ENCODE data around the gene POLR2F. TPM values are rescaled to one million over a fixed set of nuclear protein-coding genes. Genes with fewer than 3 reads are reported as not detected.

Gene POLR2F
- total RNA-seq, 4 donors from 2014 or later, result 31.7 to 56.1 (median 46.9) TPM

DNA sequence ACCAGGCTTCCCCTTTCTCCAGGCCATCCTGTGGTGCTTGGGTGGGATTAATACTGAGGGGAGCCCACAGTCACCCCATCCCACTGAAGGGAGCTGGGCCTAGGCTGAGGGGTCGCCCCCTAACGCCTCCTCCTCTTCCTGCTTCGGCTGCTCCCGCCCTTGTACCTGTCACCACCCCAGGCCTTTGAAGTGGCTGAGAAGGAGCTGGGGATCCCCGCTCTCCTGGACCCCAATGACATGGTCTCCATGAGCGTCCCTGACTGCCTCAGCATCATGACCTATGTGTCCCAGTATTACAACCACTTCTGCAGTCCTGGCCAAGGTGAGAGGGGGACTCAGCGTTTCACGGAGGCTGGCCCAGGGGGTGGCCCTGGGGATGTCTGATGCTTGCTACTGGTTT is 41.3 kb upstream of the POLR2F start:
- H3K27me3 ChIP-seq, result no peaks in the 10 kb centered on the region
- H3K36me3 ChIP-seq, result peaks cover 13 to 84% (median 32%) of the 10 kb centered on the region in 3 donors
- 73 to 89% methylated on average over 8 of the region's 8 CpGs for WGBS, 2 donors
- H3K4me3 ChIP-seq, result no peak overlapping the region
- intact Hi-C loops (cut with DNase I), result no loop called here
- no peak for DNase-seq
- no peak for TF ChIP-seq POLR2A (IDR thresholded peaks at IDR 0.05)
- TF ChIP-seq, protein P1, sequence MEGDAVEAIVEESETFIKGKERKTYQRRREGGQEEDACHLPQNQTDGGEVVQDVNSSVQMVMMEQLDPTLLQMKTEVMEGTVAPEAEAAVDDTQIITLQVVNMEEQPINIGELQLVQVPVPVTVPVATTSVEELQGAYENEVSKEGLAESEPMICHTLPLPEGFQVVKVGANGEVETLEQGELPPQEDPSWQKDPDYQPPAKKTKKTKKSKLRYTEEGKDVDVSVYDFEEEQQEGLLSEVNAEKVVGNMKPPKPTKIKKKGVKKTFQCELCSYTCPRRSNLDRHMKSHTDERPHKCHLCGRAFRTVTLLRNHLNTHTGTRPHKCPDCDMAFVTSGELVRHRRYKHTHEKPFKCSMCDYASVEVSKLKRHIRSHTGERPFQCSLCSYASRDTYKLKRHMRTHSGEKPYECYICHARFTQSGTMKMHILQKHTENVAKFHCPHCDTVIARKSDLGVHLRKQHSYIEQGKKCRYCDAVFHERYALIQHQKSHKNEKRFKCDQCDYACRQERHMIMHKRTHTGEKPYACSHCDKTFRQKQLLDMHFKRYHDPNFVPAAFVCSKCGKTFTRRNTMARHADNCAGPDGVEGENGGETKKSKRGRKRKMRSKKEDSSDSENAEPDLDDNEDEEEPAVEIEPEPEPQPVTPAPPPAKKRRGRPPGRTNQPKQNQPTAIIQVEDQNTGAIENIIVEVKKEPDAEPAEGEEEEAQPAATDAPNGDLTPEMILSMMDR (IDR thresholded peaks at IDR 0.05), result no peak
- H3K4me1 ChIP-seq, result peaks cover 20 to 67% (median 32%) of the 10 kb centered on the region in 3 donors
- H3K9me3 ChIP-seq, result no peaks in the 10 kb centered on the region
- H3K27ac ChIP-seq, result peak overlapping the region in 3 of 4 donors; percentile 78 to 99 (median 89)

DNA sequence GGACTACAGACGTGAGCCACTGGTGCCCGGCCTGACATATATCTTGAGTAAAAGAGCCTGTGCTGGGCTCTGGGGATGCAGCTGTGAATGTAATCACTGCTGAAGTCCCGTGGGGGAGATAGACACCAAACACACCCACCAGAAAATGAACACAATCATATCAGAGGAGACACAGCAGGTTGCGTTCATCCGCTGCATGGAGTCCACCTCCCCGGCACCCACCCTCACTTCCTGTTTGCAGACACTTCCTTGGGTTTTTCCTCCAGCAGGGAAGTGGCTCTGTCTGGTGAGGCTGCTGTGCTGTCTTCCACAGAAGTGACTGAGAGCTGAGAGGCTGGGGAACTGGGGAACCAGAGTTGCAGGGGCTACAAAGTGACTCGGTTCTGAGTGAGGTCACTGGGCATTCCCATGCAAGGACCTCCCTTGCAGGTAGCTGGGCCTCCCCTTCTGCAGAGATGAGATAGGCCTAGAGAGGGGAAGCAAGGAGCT is 40.2 kb upstream of the POLR2F start:
- Histone ChIP-seq H3K4me1 (peaks cover 12 to 57% (median 26%) of the 10 kb centered on the region in 3 donors), H3K27me3 (no peaks in the 10 kb centered on the region), H3K4me3 (no peak overlapping the region), H3K27ac (peak overlapping the region in 1 of 4 donors; percentile 3), H3K9me3 (no peaks in the 10 kb centered on the region), H3K36me3 (peaks cover 19 to 95% (median 43%) of the 10 kb centered on the region in 3 donors)
- DNase-seq, result no peak
- 79 to 80% methylated on average over 5 to 7 of the region's 7 CpGs for WGBS, 2 donors
- TF ChIP-seq, protein P1 (IDR thresholded peaks at IDR 0.05), result no peak
- TF ChIP-seq POLR2A (IDR thresholded peaks at IDR 0.05), result no peak
- intact Hi-C loops (cut with DNase I), result no loop called here

DNA sequence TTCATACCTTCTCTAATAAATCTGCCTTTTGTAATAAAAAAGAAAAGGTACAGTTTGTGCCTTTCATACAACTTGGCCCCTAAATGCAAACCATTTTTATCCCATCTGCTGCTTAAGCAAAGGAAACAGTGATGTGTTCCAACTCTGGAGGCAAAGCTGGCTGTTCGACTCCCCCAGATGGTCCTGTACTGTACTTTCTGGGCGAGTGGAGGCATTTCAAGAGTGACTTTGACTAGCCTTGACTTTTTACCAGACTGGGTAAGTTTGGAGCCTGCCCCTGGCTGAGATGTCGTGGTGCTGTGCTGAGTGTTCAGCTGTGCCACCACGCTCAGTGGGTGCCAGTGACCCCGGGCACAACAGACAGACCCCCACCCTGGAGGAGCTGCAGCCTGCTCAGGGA is 37.2 kb upstream of the POLR2F start:
- no peaks in the 10 kb centered on the region for H3K9me3 ChIP-seq
- intact Hi-C loops (cut with DNase I), result no loop called here

DNA sequence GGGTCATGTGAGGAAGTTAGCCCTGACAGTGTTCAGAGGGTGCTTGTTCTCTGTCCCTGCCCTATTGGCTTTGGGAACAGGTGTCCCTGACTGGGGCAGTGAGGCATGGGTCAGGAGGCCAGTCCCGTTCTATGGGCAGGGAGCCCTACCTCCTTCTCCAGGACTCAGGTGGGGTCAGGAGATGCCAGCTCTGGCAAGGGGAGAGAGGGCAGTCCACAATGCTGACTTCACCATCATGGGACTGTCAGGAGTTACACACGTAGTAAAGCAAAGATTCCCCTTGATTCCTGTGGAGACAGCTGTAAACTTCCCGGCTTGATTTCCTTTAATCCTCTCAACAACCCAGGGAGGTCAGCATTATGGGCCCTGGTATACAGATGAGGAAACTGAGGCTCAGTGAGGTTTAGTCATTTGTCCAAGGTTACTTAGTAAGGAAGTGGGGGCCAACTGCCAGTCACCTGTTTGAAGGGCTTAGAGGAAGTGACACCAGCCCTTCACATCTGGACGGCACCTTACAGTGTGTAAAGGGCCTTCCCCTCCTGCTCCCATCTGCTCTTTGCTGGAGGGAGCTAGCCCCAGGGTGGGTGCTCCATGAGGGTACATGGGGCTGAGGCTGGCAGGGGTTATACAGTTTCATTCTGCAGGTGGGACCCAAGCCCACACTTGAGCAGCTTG is 35.5 kb upstream of the POLR2F start:
- no peaks in the 10 kb centered on the region for H3K27me3 ChIP-seq
- H3K27ac ChIP-seq, result peak overlapping the region in 1 of 4 donors; percentile 16
- TF ChIP-seq, protein P1 (IDR thresholded peaks at IDR 0.05), result no peak
- no peak for TF ChIP-seq POLR2A (IDR thresholded peaks at IDR 0.05)
- intact Hi-C loops (cut with DNase I), result no loop called here
- WGBS, 2 donors, result 55 to 90% methylated on average over 3 of the region's 4 CpGs
- DNase-seq, result no peak
- H3K4me1 ChIP-seq, result peaks cover 0 to 13% (median 0%) of the 10 kb centered on the region in 3 donors
- H3K4me3 ChIP-seq, result no peak overlapping the region
- H3K9me3 ChIP-seq, result no peaks in the 10 kb centered on the region
- peaks cover 35 to 99% (median 55%) of the 10 kb centered on the region in 3 donors for H3K36me3 ChIP-seq

More for the DNA sequence above, 37.2 kb upstream of the POLR2F start:
- Histone ChIP-seq H3K4me1 (peaks cover 2 to 30% (median 4%) of the 10 kb centered on the region in 3 donors), H3K36me3 (peaks cover 27 to 100% (median 54%) of the 10 kb centered on the region in 3 donors), H3K4me3 (no peak overlapping the region), H3K27me3 (no peaks in the 10 kb centered on the region), H3K27ac (no peak overlapping the region)
- 73% methylated on average over 5 of the region's 5 CpGs; no CpG with 5 or more reads in 1 of the 2 donors for WGBS, 2 donors
- TF ChIP-seq, protein P1 (IDR thresholded peaks at IDR 0.05), result no peak
- TF ChIP-seq POLR2A (IDR thresholded peaks at IDR 0.05), result no peak
- no peak for DNase-seq

DNA sequence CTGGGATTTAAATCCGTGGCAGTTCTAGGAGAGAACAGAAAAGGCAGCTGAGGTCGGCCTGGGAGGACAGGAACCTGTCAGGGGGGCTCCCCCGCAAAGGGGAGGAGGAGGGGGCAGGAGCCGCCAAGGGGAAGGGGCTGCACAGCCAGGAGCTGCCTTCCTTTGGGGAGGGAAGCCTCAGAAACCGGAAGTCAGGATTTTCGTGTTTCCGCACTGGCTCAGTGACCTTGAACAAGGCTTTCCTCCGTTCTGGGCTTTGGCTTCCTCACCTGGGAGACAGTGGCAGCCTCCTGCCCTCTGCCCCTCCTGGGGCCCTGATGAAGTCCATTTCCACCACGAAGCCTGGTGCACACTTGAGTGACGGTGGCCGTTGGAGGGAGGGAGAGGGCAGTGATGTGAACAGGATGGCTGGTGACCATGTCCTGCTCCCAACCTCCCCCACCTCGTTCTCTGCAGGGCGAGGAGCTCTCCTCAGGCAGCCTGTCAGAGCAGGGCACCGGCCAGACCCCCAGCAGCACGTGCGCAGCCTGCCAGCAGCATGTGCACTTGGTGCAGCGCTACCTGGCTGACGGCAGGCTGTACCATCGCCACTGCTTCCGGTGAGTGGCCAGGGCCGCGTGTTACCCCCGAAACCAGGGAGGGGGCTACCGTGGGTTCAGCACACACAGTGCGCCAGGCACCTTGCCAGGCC is 34.8 kb upstream of the POLR2F start:
- intact Hi-C loops (cut with DNase I), result no loop called here
- Histone ChIP-seq H3K27ac (peak overlapping the region in 2 of 4 donors; percentile 9 to 16), H3K36me3 (peaks cover 37 to 99% (median 60%) of the 10 kb centered on the region in 3 donors), H3K4me1 (peaks cover 0 to 5% (median 0%) of the 10 kb centered on the region in 3 donors), H3K4me3 (no peak overlapping the region), H3K27me3 (no peaks in the 10 kb centered on the region), H3K9me3 (no peaks in the 10 kb centered on the region)
- WGBS, 2 donors, result 80 to 94% methylated on average over 8 to 11 of the region's 25 CpGs
- no peak for DNase-seq
- TF ChIP-seq, protein P1 (IDR thresholded peaks at IDR 0.05), result no peak
- TF ChIP-seq POLR2A (IDR thresholded peaks at IDR 0.05), result no peak

Data from esophagus squamous epithelium (tissue), 5 donors.